GM21723 (cell line): ENCODE results near the gene KCTD17.

Source experiments
- ATAC-seq: cut with Tn5 transposase; IDR thresholded peaks from one replicate; pipeline ENCODE4 v1.9.1; 2021; ENCODE audit warnings: mild to moderate bottlenecking, moderate library complexity; ENCODE audit not compliant: unreplicated experiment

KCTD17 gene

GRCh38 chr22:37019309-37020191 is 32.0 kb upstream of the KCTD17 start, which contains the start of the genes MPST and TST:
Gene MPST (plus strand): TSS chr22:37019742. CDS start chr22:37019837, 95 bp downstream.
Gene TST (minus strand): TSS chr22:37019447. CDS start chr22:37018732, 715 bp downstream.
- peak; percentile 62 for ATAC-seq

GRCh38 chr22:37020192-37020479 is 31.4 kb upstream of the KCTD17 start:
- peak; percentile 10 for ATAC-seq

GRCh38 chr22:37021041-37021440 is 30.5 kb upstream of the KCTD17 start:
- no peak for ATAC-seq

- ATAC-seq, result no peak
These were observed 29.6 kb upstream of the KCTD17 start for GRCh38 chr22:37021710-37022482.

GRCh38 chr22:37022483-37023337 is 28.8 kb upstream of the KCTD17 start:
- ATAC-seq, result no peak

GRCh38 chr22:37023743-37024338 is 27.7 kb upstream of the KCTD17 start:
- no peak for ATAC-seq

- no peak for ATAC-seq
These were observed 27.0 kb upstream of the KCTD17 start for GRCh38 chr22:37024339-37025157.

- ATAC-seq, result no peak
These were observed 26.0 kb upstream of the KCTD17 start for GRCh38 chr22:37025500-37026070.

GRCh38 chr22:37026325-37026724 is 25.2 kb upstream of the KCTD17 start:
- no peak for ATAC-seq

- ATAC-seq, result no peak
These were observed 24.0 kb upstream of the KCTD17 start for GRCh38 chr22:37027556-37027955.

GRCh38 chr22:37028692-37029674 is 22.6 kb upstream of the KCTD17 start:
- no peak for ATAC-seq

- no peak for ATAC-seq
These were observed 20.8 kb upstream of the KCTD17 start for GRCh38 chr22:37030560-37031281.

GRCh38 chr22:37032134-37032534 is 19.4 kb upstream of the KCTD17 start:
- ATAC-seq, result no peak

- no peak for ATAC-seq
These were observed 18.7 kb upstream of the KCTD17 start for GRCh38 chr22:37032535-37033460.

- ATAC-seq, result no peak
These were observed 17.7 kb upstream of the KCTD17 start for GRCh38 chr22:37033605-37034430.
